Stimulated activated CD4-positive, alpha-beta T cell treated with anti-CD3 and anti-CD28 coated beads, TNF-alpha, amount 100 ng/mL, for 1 hour (primary cell): ENCODE results near the gene ZCCHC10.
A peak's percentile ranks its signal among the peaks of the same experiment; 100 is the strongest.
"Not testable (repeated sequence)": the region's sequence is repeated elsewhere in the genome, so short reads cannot be mapped to it uniquely, and the experiment has no call there.

Experiments used
- DNase-seq, 3 donors: peaks; one replicate each; pipeline ENCODE4 v3.0.0-alpha.2; 2020; ENCODE audit warnings: low read depth in 3 of 3, low spot score in 1 of 3

ZCCHC10 gene

GRCh38 chr5:132979976-132980375, 46.4 kb downstream of the ZCCHC10 start:
- DNase-seq, result no peak

- no peak for DNase-seq
Measured at GRCh38 chr5:132979367-132979940, 46.9 kb downstream of the ZCCHC10 start.

GRCh38 chr5:132976852-132977251, 49.5 kb downstream of the ZCCHC10 start:
- no peak for DNase-seq

- DNase-seq, result not testable (repeated sequence)
Measured at GRCh38 chr5:132972436-132972828, 53.9 kb downstream of the ZCCHC10 start.

GRCh38 chr5:132971483-132972435, 54.6 kb downstream of the ZCCHC10 start:
- no peak for DNase-seq

GRCh38 chr5:132965120-132965519, 61.2 kb downstream of the ZCCHC10 start:
- DNase-seq, result no peak

- DNase-seq, result peak; percentile 67 to 73 (median 72)
Measured at GRCh38 chr5:132963171-132964104, 62.9 kb downstream of the ZCCHC10 start, which contains the start of gene AFF4. TSS of gene AFF4 (minus strand) at chr5:132963634. CDS start at chr5:132937189, 26,445 bp downstream.

GRCh38 chr5:132962429-132963021, 63.8 kb downstream of the ZCCHC10 start:
- DNase-seq, result no peak

- DNase-seq, result no peak
Measured at GRCh38 chr5:132961887-132962286, 64.5 kb downstream of the ZCCHC10 start.

- not testable (repeated sequence) for DNase-seq
Measured at GRCh38 chr5:132961123-132961815, 65.1 kb downstream of the ZCCHC10 start.

GRCh38 chr5:132956166-132956799, 70.1 kb downstream of the ZCCHC10 start:
- DNase-seq, result not testable (repeated sequence)

- DNase-seq, result no peak
Measured at GRCh38 chr5:132953710-132954109, 72.6 kb downstream of the ZCCHC10 start.

GRCh38 chr5:132952829-132953228, 73.5 kb downstream of the ZCCHC10 start:
- no peak for DNase-seq

GRCh38 chr5:132951897-132952296, 74.5 kb downstream of the ZCCHC10 start:
- DNase-seq, result no peak

- no peak for DNase-seq
Measured at GRCh38 chr5:132949136-132949535, 77.2 kb downstream of the ZCCHC10 start.

- no peak for DNase-seq
Measured at GRCh38 chr5:132947671-132948070, 78.7 kb downstream of the ZCCHC10 start.
